Measurements from ENCODE around the gene BCL2L14.

BCL2L14 gene

DNA sequence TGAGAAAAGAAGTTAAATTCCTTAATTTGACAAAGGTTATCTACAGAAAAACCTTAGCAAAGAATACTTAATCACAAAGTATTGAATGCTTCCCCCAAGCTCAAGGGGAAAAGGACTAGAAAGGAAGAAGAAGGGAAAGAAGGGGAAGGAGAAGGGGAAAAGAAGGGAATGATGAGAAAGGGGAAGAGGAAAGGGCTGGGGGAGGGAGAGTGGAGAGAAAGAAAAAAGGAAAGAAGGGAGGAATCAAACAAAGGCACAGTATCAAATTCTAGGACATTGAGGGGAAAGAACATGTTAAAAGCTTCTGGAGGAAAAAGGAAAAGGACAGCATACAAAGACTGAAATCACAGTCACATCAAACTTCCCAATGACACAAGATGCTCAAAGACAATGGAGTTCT lies 70.3 kb downstream of the BCL2L14 start:
- TF ChIP-seq SIN3A (IDR thresholded peaks at IDR 0.05; ENCODE audit: borderline replicate concordance, insufficient read depth, low read length) (no peak), TAF1 (IDR thresholded peaks at IDR 0.05; ENCODE audit: borderline replicate concordance, insufficient read depth, low read length) (no peak), FOXP2 (optimal IDR thresholded peaks at IDR 0.05; ENCODE audit: borderline replicate concordance, extremely low read depth, extremely low read length, insufficient read depth) (no peak), POLR2AphosphoS5 (IDR thresholded peaks at IDR 0.05; ENCODE audit: low read depth, low read length) (no peak)
- TF ChIP-seq, protein P1, sequence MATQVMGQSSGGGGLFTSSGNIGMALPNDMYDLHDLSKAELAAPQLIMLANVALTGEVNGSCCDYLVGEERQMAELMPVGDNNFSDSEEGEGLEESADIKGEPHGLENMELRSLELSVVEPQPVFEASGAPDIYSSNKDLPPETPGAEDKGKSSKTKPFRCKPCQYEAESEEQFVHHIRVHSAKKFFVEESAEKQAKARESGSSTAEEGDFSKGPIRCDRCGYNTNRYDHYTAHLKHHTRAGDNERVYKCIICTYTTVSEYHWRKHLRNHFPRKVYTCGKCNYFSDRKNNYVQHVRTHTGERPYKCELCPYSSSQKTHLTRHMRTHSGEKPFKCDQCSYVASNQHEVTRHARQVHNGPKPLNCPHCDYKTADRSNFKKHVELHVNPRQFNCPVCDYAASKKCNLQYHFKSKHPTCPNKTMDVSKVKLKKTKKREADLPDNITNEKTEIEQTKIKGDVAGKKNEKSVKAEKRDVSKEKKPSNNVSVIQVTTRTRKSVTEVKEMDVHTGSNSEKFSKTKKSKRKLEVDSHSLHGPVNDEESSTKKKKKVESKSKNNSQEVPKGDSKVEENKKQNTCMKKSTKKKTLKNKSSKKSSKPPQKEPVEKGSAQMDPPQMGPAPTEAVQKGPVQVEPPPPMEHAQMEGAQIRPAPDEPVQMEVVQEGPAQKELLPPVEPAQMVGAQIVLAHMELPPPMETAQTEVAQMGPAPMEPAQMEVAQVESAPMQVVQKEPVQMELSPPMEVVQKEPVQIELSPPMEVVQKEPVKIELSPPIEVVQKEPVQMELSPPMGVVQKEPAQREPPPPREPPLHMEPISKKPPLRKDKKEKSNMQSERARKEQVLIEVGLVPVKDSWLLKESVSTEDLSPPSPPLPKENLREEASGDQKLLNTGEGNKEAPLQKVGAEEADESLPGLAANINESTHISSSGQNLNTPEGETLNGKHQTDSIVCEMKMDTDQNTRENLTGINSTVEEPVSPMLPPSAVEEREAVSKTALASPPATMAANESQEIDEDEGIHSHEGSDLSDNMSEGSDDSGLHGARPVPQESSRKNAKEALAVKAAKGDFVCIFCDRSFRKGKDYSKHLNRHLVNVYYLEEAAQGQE (IDR thresholded peaks at IDR 0.05; ENCODE audit: insufficient read depth in 1 of 2, low read depth in 2 of 2, low read length in 2 of 2): no peak

DNA sequence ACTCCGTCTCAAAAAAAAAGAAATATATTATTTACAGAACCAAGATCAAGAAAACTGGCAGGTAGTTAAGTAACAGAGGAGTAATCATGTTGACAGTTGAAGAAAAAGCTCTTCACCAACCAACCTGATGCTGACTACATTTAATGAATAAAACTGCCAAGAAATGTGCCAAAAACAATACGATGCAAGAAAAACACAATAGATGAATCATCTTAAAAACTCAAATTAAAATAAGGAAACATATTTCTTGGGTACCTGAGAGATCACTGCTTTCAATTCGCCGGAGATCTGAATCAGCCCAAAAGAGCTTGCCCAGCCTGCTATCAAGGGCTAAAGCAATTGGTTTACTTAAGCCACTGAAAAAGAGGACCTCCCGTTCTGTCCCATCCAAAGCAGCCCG lies 76.4 kb downstream of the BCL2L14 start:
- TF ChIP-seq TAF1 (IDR thresholded peaks at IDR 0.05; ENCODE audit: borderline replicate concordance, insufficient read depth, low read length): no peak
- TF ChIP-seq, protein P1 (IDR thresholded peaks at IDR 0.05; ENCODE audit: insufficient read depth in 1 of 2, low read depth in 2 of 2, low read length in 2 of 2): no peak
- TF ChIP-seq FOXP2 (optimal IDR thresholded peaks at IDR 0.05; ENCODE audit: borderline replicate concordance, extremely low read depth, extremely low read length, insufficient read depth): no peak
- no peak for TF ChIP-seq POLR2AphosphoS5 (IDR thresholded peaks at IDR 0.05; ENCODE audit: low read depth, low read length)
- no peak for TF ChIP-seq SIN3A (IDR thresholded peaks at IDR 0.05; ENCODE audit: borderline replicate concordance, insufficient read depth, low read length)

Measured in PFSK-1 (cell line).